Neuron (in vitro differentiated cells): ENCODE results near the gene SPN.
"Not testable (repeated sequence)": the region's sequence is repeated elsewhere in the genome, so short reads cannot be mapped to it uniquely, and the experiment has no call there.

ENCODE experiments used
- H2AFZ ChIP-seq: one replicate; pipeline ENCODE4 v1.6.1; 2013; ENCODE audit warnings: low read depth, mild to moderate bottlenecking, inconsistent platforms, low read length, moderate library complexity
- H3K27me3 ChIP-seq: one replicate; pipeline ENCODE4 v1.6.1; 2013; ENCODE audit warnings: low read length; ENCODE audit not compliant: insufficient read depth
- H3K36me3 ChIP-seq: one replicate; pipeline ENCODE4 v1.6.1; 2013; ENCODE audit warnings: low read length; ENCODE audit not compliant: insufficient read depth
- H3K4me1 ChIP-seq: one replicate; pipeline ENCODE4 v1.6.1; 2013; ENCODE audit warnings: low read length; ENCODE audit not compliant: insufficient read depth
- H3K4me3 ChIP-seq: 2 replicates; pipeline ENCODE4 v1.5.1; 2013; ENCODE audit warnings: mild to moderate bottlenecking, low read length, moderate library complexity
- H3K9me3 ChIP-seq: one replicate; pipeline ENCODE4 v1.6.1; 2013; ENCODE audit warnings: low read length

Gene SPN

GRCh38 chr16:29708917-29709600, 46.0 kb downstream of the SPN start:
- H3K9me3 ChIP-seq, result no peaks in the 10 kb centered on the region
- H3K4me1 ChIP-seq, result peaks cover 8% of the 10 kb centered on the region
- no peaks in the 10 kb centered on the region for H3K27me3 ChIP-seq
- no peak overlapping the region for H2AFZ ChIP-seq
- H3K36me3 ChIP-seq, result no peaks in the 10 kb centered on the region
- no peak overlapping the region for H3K4me3 ChIP-seq

- H2AFZ ChIP-seq, H3K9me3 ChIP-seq, H3K36me3 ChIP-seq, H3K27me3 ChIP-seq, H3K4me1 ChIP-seq, H3K4me3 ChIP-seq: not testable (repeated sequence)
Observed at GRCh38 chr16:29709657-29710056, 46.6 kb downstream of the SPN start.

GRCh38 chr16:29710227-29711219, 47.5 kb downstream of the SPN start:
- no peak overlapping the region for H3K4me3 ChIP-seq
- H3K27me3 ChIP-seq, result no peaks in the 10 kb centered on the region
- H2AFZ ChIP-seq, result peak overlapping the region; percentile 22
- H3K9me3 ChIP-seq, result no peaks in the 10 kb centered on the region
- H3K36me3 ChIP-seq, result no peaks in the 10 kb centered on the region
- H3K4me1 ChIP-seq, result peaks cover 8% of the 10 kb centered on the region

- H3K9me3 ChIP-seq, result no peaks in the 10 kb centered on the region
Observed at GRCh38 chr16:29712809-29713208, 49.8 kb downstream of the SPN start.

GRCh38 chr16:29714396-29714795, 51.3 kb downstream of the SPN start:
- Histone ChIP-seq H3K9me3 (no peaks in the 10 kb centered on the region), H3K27me3 (no peaks in the 10 kb centered on the region), H3K4me1 (peaks cover 8% of the 10 kb centered on the region)

More at GRCh38 chr16:29712809-29713208, 49.8 kb downstream of the SPN start:
- Histone ChIP-seq H3K4me1 (peaks cover 8% of the 10 kb centered on the region), H3K27me3 (no peaks in the 10 kb centered on the region), H3K4me3 (no peak overlapping the region), H2AFZ (no peak overlapping the region), H3K36me3 (no peaks in the 10 kb centered on the region)

GRCh38 chr16:29714972-29715371, 51.9 kb downstream of the SPN start:
- Histone ChIP-seq H3K4me1 (peaks cover 8% of the 10 kb centered on the region), H3K4me3 (no peak overlapping the region), H3K27me3 (no peaks in the 10 kb centered on the region), H3K36me3 (no peaks in the 10 kb centered on the region), H2AFZ (no peak overlapping the region), H3K9me3 (no peaks in the 10 kb centered on the region)

More at GRCh38 chr16:29714396-29714795, 51.3 kb downstream of the SPN start:
- Histone ChIP-seq H2AFZ (no peak overlapping the region), H3K4me3 (no peak overlapping the region), H3K36me3 (no peaks in the 10 kb centered on the region)

GRCh38 chr16:29717113-29717512, 54.1 kb downstream of the SPN start:
- H3K4me1 ChIP-seq, result no peaks in the 10 kb centered on the region
- H3K27me3 ChIP-seq, result no peaks in the 10 kb centered on the region
- H3K9me3 ChIP-seq, result no peaks in the 10 kb centered on the region
- no peak overlapping the region for H3K4me3 ChIP-seq
- no peaks in the 10 kb centered on the region for H3K36me3 ChIP-seq
- H2AFZ ChIP-seq, result no peak overlapping the region

GRCh38 chr16:29719063-29719462, 56.0 kb downstream of the SPN start:
- Histone ChIP-seq H3K4me3 (no peak overlapping the region), H3K4me1 (no peaks in the 10 kb centered on the region), H3K9me3 (no peaks in the 10 kb centered on the region), H3K27me3 (no peaks in the 10 kb centered on the region), H3K36me3 (no peaks in the 10 kb centered on the region), H2AFZ (peak overlapping the region; percentile 19)
